Nephron progenitor cell (in vitro differentiated cells): ENCODE measurements around the gene COMT.
"Not testable (repeated sequence)": the region's sequence is repeated elsewhere in the genome, so short reads cannot be mapped to it uniquely, and the experiment has no call there.

Experiments
- DNase-seq: peaks from one replicate; pipeline ENCODE4 v3.0.0; 2021
- H3K27ac Mint-ChIP-seq: 2 replicates; pipeline ENCODE4 v1.8.0; 2021; ENCODE audit warnings: mild to moderate bottlenecking, moderate library complexity, mixed read lengths
- H3K27me3 Mint-ChIP-seq: 2 replicates; pipeline ENCODE4 v1.8.0; 2021; ENCODE audit warnings: mild to moderate bottlenecking, low read depth, mixed read lengths; ENCODE audit not compliant: poor library complexity
- H3K36me3 Mint-ChIP-seq: 2 replicates; pipeline ENCODE4 v1.8.0; 2021; ENCODE audit warnings: low read depth, mixed read lengths
- H3K4me1 Mint-ChIP-seq: 2 replicates; pipeline ENCODE4 v1.8.0; 2021; ENCODE audit warnings: mixed read lengths
- H3K4me3 Mint-ChIP-seq: 2 replicates; pipeline ENCODE4 v1.8.0; 2021; ENCODE audit warnings: mild to moderate bottlenecking, moderate library complexity, mixed read lengths
- H3K9me3 Mint-ChIP-seq: 2 replicates; pipeline ENCODE4 v1.8.0; 2021; ENCODE audit warnings: mild to moderate bottlenecking, moderate library complexity, mixed read lengths
- TF ChIP-seq, protein P1 (sequence below): fragments of 200-600 bp; sonication (generic); IDR thresholded peaks from 2 replicates; pipeline ENCODE4 v1.5.0; 2021; ENCODE audit warnings: antibody characterized with exemption

COMT gene

DNA sequence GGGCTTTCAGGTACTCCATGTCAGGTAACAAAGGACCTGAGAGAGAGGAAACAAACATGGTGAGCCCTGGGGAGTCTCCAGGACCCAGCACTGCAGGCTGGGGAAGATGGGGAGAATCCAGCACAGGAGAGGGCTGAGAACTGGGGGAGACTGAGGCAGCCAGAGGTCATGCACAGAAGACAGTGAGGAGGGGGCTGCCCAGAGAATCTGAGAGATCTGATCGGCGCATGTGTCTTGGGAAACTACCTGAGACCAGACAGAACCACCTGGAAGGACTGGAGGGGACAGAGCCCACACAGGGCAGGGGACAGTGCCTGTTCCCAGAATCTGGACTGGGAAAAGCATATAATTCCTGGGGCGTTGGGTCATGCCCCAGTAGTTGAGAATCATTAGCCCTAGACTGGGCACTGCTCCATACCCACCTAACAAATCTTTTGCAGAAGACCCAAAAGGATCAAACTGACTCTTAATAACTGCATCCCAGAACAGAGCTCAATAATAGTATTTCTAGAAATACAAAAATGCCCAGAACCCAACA is 20.0 kb upstream of the COMT start:
- H3K9me3 Mint-ChIP-seq = no peaks in the 10 kb centered on the region
- DNase-seq = no peak
- no peaks in the 10 kb centered on the region for H3K4me1 Mint-ChIP-seq
- peak overlapping the region; percentile 52 for H3K27ac Mint-ChIP-seq
- TF ChIP-seq, protein P1, sequence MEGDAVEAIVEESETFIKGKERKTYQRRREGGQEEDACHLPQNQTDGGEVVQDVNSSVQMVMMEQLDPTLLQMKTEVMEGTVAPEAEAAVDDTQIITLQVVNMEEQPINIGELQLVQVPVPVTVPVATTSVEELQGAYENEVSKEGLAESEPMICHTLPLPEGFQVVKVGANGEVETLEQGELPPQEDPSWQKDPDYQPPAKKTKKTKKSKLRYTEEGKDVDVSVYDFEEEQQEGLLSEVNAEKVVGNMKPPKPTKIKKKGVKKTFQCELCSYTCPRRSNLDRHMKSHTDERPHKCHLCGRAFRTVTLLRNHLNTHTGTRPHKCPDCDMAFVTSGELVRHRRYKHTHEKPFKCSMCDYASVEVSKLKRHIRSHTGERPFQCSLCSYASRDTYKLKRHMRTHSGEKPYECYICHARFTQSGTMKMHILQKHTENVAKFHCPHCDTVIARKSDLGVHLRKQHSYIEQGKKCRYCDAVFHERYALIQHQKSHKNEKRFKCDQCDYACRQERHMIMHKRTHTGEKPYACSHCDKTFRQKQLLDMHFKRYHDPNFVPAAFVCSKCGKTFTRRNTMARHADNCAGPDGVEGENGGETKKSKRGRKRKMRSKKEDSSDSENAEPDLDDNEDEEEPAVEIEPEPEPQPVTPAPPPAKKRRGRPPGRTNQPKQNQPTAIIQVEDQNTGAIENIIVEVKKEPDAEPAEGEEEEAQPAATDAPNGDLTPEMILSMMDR = no peak
- peaks cover 13% of the 10 kb centered on the region for H3K27me3 Mint-ChIP-seq
- H3K36me3 Mint-ChIP-seq = peaks cover 8% of the 10 kb centered on the region
- no peak overlapping the region for H3K4me3 Mint-ChIP-seq

DNA sequence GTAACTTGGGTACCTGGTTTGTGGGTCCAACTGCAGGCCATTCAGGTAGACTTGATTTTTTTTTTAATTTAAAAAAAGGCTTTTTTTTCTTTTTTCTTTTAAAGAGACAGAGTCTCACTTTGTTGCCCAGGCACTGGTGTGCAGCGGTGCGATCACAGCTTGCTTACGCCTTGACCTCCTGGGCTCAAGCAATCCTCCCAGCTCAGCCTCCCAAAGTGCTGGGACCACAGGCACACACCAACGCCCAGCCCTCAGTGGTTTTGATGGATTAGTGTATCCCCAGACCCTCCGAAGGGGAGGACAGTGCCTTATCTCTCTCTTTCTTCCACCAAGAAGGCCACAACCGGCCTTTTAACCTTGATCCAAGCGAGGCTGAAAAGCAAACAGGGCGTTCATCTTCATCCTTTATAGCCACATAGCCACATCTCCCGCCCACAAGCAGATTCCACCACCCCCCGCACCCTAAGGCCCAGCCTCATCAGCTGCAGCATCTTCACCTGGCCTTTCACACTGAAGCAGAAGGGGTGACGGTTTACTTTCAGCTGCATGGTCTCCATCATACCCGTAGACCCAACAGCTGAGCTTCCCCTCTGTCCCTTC is 17.6 kb upstream of the COMT start:
- H3K4me1 Mint-ChIP-seq = no peaks in the 10 kb centered on the region
- H3K27ac Mint-ChIP-seq = no peak overlapping the region

DNA sequence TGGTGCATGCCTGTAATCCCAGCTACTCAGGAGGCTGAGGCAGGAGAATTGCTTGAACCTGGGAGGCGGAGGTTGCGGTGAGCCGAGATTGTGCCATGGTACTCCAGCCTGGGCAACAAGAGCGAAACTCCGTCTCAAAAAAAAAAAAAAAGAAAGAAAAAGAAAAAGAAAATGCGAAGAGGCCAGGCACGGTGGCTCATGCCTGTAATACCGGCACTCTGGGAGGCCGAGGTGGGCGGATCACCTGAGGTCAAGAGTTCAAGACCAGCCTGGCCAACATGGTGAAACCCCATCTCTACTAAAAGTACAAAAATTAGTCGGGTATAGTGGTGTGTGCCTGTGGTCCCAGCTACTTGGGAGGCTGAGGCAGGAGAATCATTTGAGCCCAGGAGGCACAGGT is 15.5 kb upstream of the COMT start:
- peaks cover 10% of the 10 kb centered on the region for H3K27me3 Mint-ChIP-seq
- DNase-seq, H3K4me1 Mint-ChIP-seq, H3K9me3 Mint-ChIP-seq, H3K27ac Mint-ChIP-seq, H3K4me3 Mint-ChIP-seq: not testable (repeated sequence)
- H3K36me3 Mint-ChIP-seq = peaks cover 12% of the 10 kb centered on the region

More for the DNA sequence above, 17.6 kb upstream of the COMT start:
- Mint-ChIP-seq H3K36me3 (peaks cover 12% of the 10 kb centered on the region), H3K9me3 (no peaks in the 10 kb centered on the region), H3K4me3 (no peak overlapping the region), H3K27me3 (peaks cover 10% of the 10 kb centered on the region)
- no peak for DNase-seq
- TF ChIP-seq, protein P1 = no peak

DNA sequence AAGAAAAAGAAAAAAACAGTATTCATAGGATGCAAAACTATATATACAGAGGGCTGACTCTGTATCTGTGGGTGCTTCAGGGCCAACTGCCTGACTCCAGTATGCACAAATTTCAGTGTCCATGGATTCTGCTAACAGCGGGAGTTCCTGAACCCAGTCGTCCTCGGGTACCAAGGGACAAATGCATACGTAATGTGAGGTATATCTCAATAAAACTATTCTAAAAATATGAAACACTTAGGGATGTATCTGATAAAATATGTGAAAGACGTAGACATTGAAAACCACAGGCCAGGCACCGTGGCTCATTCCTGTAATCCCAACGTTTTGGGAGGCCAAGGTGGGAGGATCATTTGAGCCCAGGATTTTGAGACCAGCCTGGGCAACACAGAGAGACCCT is 13.9 kb upstream of the COMT start:
- Mint-ChIP-seq H3K27me3 (peaks cover 7% of the 10 kb centered on the region), H3K4me1 (no peaks in the 10 kb centered on the region), H3K4me3 (no peak overlapping the region), H3K9me3 (no peaks in the 10 kb centered on the region), H3K36me3 (peaks cover 12% of the 10 kb centered on the region), H3K27ac (no peak overlapping the region)
- no peak for DNase-seq
- TF ChIP-seq, protein P1 = no peak

DNA sequence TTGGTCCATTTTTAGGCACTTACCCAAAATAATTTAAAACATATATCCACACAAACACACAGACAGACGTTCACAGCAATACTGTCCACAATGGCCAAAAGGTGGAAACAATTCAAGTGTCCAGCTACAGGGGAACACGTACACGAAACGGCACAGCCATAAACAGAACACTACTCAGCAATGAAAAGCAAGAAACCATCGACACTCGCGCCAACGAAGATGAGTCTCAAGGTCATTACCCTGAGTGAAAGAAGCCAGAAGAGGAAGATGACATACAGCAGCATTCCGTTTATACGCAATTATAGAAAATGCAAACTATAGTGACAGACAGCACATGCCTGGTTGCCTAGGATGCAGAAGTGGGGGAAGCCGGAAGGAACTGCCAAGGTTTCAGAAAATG is 13.4 kb upstream of the COMT start:
- no peak for DNase-seq
- TF ChIP-seq, protein P1 = no peak
- Mint-ChIP-seq H3K27me3 (peaks cover 9% of the 10 kb centered on the region), H3K4me3 (no peak overlapping the region), H3K9me3 (no peaks in the 10 kb centered on the region), H3K27ac (no peak overlapping the region), H3K36me3 (peaks cover 12% of the 10 kb centered on the region), H3K4me1 (no peaks in the 10 kb centered on the region)

DNA sequence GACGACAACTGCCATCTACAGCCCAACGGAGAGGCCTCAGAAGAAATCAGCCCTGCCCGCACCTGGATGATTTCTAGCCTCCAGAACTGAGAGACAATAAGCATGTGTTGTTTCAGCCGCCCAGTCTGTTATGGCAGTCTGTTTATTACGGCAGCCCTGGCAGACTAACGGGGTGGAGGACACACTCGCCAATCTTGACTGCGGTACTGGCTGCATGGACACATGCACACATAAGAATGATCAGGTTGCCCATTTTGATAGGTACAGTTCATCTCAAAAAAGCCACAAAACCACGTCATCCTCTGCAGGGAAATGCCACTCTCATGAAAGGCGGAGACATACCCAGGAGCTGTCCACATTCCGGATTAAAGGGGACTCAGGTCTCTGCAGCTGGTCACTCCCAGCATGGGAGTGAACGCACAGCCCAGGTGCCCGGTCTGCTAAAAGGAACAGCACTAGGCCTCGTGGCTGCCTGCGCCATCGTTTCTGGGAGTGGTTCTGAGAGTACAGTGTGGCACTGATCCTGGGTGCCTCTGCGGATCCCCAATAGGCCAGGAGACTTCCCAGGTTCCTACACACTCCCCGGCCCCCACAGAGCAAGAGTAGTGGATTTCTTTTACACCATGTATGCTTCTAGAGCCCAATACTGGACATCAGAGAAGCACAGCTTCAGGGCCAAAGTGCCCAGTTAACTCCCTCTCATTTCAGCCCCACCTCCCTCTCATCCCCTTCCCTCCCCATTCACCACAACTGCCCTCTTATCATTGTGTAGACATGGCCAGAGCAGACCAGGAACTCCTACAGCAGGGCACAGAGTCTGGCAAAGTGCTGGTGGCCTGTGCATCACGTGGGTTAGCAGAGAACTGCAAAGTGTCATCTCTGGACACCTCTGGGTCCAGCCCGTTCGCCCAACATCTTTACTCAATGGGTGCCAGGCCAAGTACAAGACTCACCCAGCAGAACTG is 11.7 kb upstream of the COMT start:
- Mint-ChIP-seq H3K4me3 (no peak overlapping the region), H3K27ac (no peak overlapping the region), H3K36me3 (peaks cover 4% of the 10 kb centered on the region), H3K27me3 (peaks cover 5% of the 10 kb centered on the region), H3K9me3 (peaks cover 3% of the 10 kb centered on the region), H3K4me1 (no peaks in the 10 kb centered on the region)
- no peak for DNase-seq
- TF ChIP-seq, protein P1 = no peak
